DOHH2 (cell line): Measurements from ENCODE around the gene CRYBG1.

ENCODE experiments used
- H3F3A ChIP-seq: fragments of 200-600 bp; sonication (generic), shearing (Covaris generic); 2 replicates; pipeline ENCODE4 v1.6.0; 2016; ENCODE audit warnings: antibody characterized with exemption, mild to moderate bottlenecking; ENCODE audit not compliant: control insufficient read depth, insufficient read depth
- H3K27ac ChIP-seq: fragments of 200-600 bp; sonication (generic); 2 replicates; pipeline ENCODE4 v1.5.1; 2014; ENCODE audit warnings: low read depth, mild to moderate bottlenecking, low read length, moderate library complexity
- H3K27me3 ChIP-seq: fragments of 200-600 bp; sonication (generic); 2 replicates; pipeline ENCODE4 v1.6.1; 2014; ENCODE audit warnings: mild to moderate bottlenecking, low read length, mixed read lengths; ENCODE audit not compliant: control insufficient read depth
- H3K36me3 ChIP-seq: fragments of 200-600 bp; sonication (generic); 2 replicates; pipeline ENCODE4 v1.6.1; 2014; ENCODE audit warnings: mild to moderate bottlenecking, low read length, moderate library complexity, mixed read lengths; ENCODE audit not compliant: control insufficient read depth
- H3K4me1 ChIP-seq: fragments of 200-600 bp; sonication (generic); 2 replicates; pipeline ENCODE4 v1.6.1; 2014; ENCODE audit warnings: mild to moderate bottlenecking, low read length, mixed read lengths; ENCODE audit not compliant: control insufficient read depth
- H3K4me2 ChIP-seq: fragments of 200-600 bp; sonication (generic); 2 replicates; pipeline ENCODE4 v1.6.0; 2014; ENCODE audit warnings: mild to moderate bottlenecking, low read length, moderate library complexity
- H3K4me3 ChIP-seq: fragments of 200-600 bp; sonication (generic); 2 replicates; pipeline ENCODE4 v1.5.1; 2014; ENCODE audit warnings: mild to moderate bottlenecking, low read length, mixed read lengths
- H3K79me2 ChIP-seq: fragments of 200-600 bp; sonication (generic); 2 replicates; pipeline ENCODE4 v1.6.1; 2014; ENCODE audit warnings: mild to moderate bottlenecking, low read length, mixed read lengths; ENCODE audit not compliant: control insufficient read depth
- H3K9me2 ChIP-seq: fragments of 200-600 bp; sonication (generic); replicated peaks from 2 replicates; pipeline ENCODE4 v1.6.1; 2014; ENCODE audit warnings: mild to moderate bottlenecking, low read length, mixed read lengths; ENCODE audit not compliant: control insufficient read depth
- H3K9me3 ChIP-seq: fragments of 200-600 bp; sonication (generic); 2 replicates; pipeline ENCODE4 v1.6.1; 2014; ENCODE audit warnings: antibody characterized with exemption, low read length, mixed read lengths; ENCODE audit not compliant: control insufficient read depth, insufficient read depth
- H4K20me1 ChIP-seq: fragments of 200-600 bp; sonication (generic); 2 replicates; pipeline ENCODE4 v1.6.0; 2014; ENCODE audit warnings: low read depth, mild to moderate bottlenecking, antibody characterized with exemption, low read length, moderate library complexity; ENCODE audit not compliant: control insufficient read depth, insufficient read depth
- CTCF ChIP-seq: fragments of 200-600 bp; sonication (generic); IDR thresholded peaks from one replicate; pipeline ENCODE4 v1.5.1; 2014; ENCODE audit warnings: antibody characterized with exemption, mild to moderate bottlenecking, low read depth, low read length; ENCODE audit not compliant: poor library complexity, severe bottlenecking
- EZH2phosphoT487 ChIP-seq: fragments of 200-600 bp; sonication (generic); IDR thresholded peaks from 2 replicates; pipeline ENCODE4 v1.6.1; 2017; ENCODE audit warnings: borderline replicate concordance, mild to moderate bottlenecking, antibody characterized with exemption, low read length, moderate library complexity, mixed read lengths

Gene CRYBG1

GRCh38 chr6:106617302-106617701, 256.8 kb downstream of the CRYBG1 start:
- H3K27ac ChIP-seq: no peak overlapping the region
- no peaks in the 10 kb centered on the region for H3K27me3 ChIP-seq
- no peak overlapping the region for H3K4me2 ChIP-seq
- no peaks in the 10 kb centered on the region for H3F3A ChIP-seq
- H3K9me2 ChIP-seq: no peaks in the 10 kb centered on the region
- TF ChIP-seq CTCF: no peak
- TF ChIP-seq EZH2phosphoT487: no peak
- no peaks in the 10 kb centered on the region for H3K9me3 ChIP-seq
- H3K4me3 ChIP-seq: no peak overlapping the region
- peaks cover 48% of the 10 kb centered on the region for H3K36me3 ChIP-seq
- peaks cover 34% of the 10 kb centered on the region for H3K4me1 ChIP-seq
- H4K20me1 ChIP-seq: no peaks in the 10 kb centered on the region
- no peaks in the 10 kb centered on the region for H3K79me2 ChIP-seq

- H3K4me2 ChIP-seq: no peak overlapping the region
- H3K4me3 ChIP-seq: no peak overlapping the region
- H3K27ac ChIP-seq: no peak overlapping the region
- H3K36me3 ChIP-seq: peaks cover 51% of the 10 kb centered on the region
- no peaks in the 10 kb centered on the region for H3K27me3 ChIP-seq
- H3K9me3 ChIP-seq: no peaks in the 10 kb centered on the region
- TF ChIP-seq EZH2phosphoT487 (no peak), CTCF (no peak)
- peaks cover 34% of the 10 kb centered on the region for H3K4me1 ChIP-seq
- H3F3A ChIP-seq: no peaks in the 10 kb centered on the region
- H4K20me1 ChIP-seq: no peaks in the 10 kb centered on the region
- no peaks in the 10 kb centered on the region for H3K79me2 ChIP-seq
- H3K9me2 ChIP-seq: no peaks in the 10 kb centered on the region
These were observed 257.3 kb downstream of the CRYBG1 start for GRCh38 chr6:106617857-106618256.

- TF ChIP-seq EZH2phosphoT487 (no peak), CTCF (no peak)
- H3K9me2 ChIP-seq: no peaks in the 10 kb centered on the region
- H3K36me3 ChIP-seq: peaks cover 52% of the 10 kb centered on the region
- no peaks in the 10 kb centered on the region for H4K20me1 ChIP-seq
- H3K4me2 ChIP-seq: no peak overlapping the region
- H3K79me2 ChIP-seq: no peaks in the 10 kb centered on the region
- H3K27me3 ChIP-seq: no peaks in the 10 kb centered on the region
- H3K27ac ChIP-seq: no peak overlapping the region
- no peak overlapping the region for H3K4me3 ChIP-seq
- no peaks in the 10 kb centered on the region for H3F3A ChIP-seq
- peaks cover 34% of the 10 kb centered on the region for H3K4me1 ChIP-seq
- H3K9me3 ChIP-seq: peaks cover 3% of the 10 kb centered on the region; the same call in 1 of the 2 replicates
These were observed 257.8 kb downstream of the CRYBG1 start for GRCh38 chr6:106618324-106618723.

- no peak overlapping the region for H3K4me3 ChIP-seq
- H3K27me3 ChIP-seq: no peaks in the 10 kb centered on the region
- H3K4me1 ChIP-seq: peaks cover 29% of the 10 kb centered on the region
- TF ChIP-seq EZH2phosphoT487 (no peak), CTCF (no peak)
- peaks cover 46% of the 10 kb centered on the region for H3K36me3 ChIP-seq
- no peak overlapping the region for H3K4me2 ChIP-seq
- H3F3A ChIP-seq: no peaks in the 10 kb centered on the region
- H3K9me3 ChIP-seq: peaks cover 3% of the 10 kb centered on the region; the same call in 1 of the 2 replicates
- 0 out of 2 replicates have a peak, but pooled peaks cover under 1% of the 10 kb centered on the region for H3K79me2 ChIP-seq
- H3K27ac ChIP-seq: no peak overlapping the region
- H3K9me2 ChIP-seq: no peaks in the 10 kb centered on the region
- no peaks in the 10 kb centered on the region for H4K20me1 ChIP-seq
These were observed 258.7 kb downstream of the CRYBG1 start for GRCh38 chr6:106619223-106619622.
